IMR-90 (cell line): ENCODE data around the gene COL13A1.

ENCODE experiments used
- CHD1 ChIP-seq: IDR thresholded peaks from 2 replicates; pipeline ENCODE4 v1.6.1; 2012; ENCODE audit warnings: low read depth, low read length, improper control_type of control experiment
- CTCF ChIP-seq: conservative IDR thresholded peaks from 2 replicates; pipeline ENCODE4 v1.5.1; 2012; ENCODE audit warnings: mild to moderate bottlenecking, low read depth, low read length, improper control_type of control experiment
- MXI1 ChIP-seq: IDR thresholded peaks from 2 replicates; pipeline ENCODE4 v1.6.1; 2012; ENCODE audit warnings: low read depth, mild to moderate bottlenecking, low read length, moderate library complexity, borderline replicate concordance
- POLR2A ChIP-seq: IDR thresholded peaks from 2 replicates; pipeline ENCODE4 v1.6.1; 2012; ENCODE audit warnings: mild to moderate bottlenecking, low read depth, low read length
- RCOR1 ChIP-seq: IDR thresholded peaks from 2 replicates; pipeline ENCODE4 v1.6.1; 2012; ENCODE audit warnings: mild to moderate bottlenecking, low read length, improper control_type of control experiment; ENCODE audit not compliant: insufficient replicate concordance
- SMC3 ChIP-seq: fragments of 150-350 bp; IDR thresholded peaks from 2 replicates; pipeline ENCODE4 v1.6.1; 2016; ENCODE audit warnings: low read depth, mild to moderate bottlenecking, antibody characterized with exemption, low read length, moderate library complexity

GRCh38 chr10:69850440-69850839 is 48.7 kb downstream of the COL13A1 start:
- TF ChIP-seq CTCF (no peak), SMC3 (no peak), RCOR1 (no peak), CHD1 (no peak), POLR2A (no peak), MXI1 (no peak)
